ENCODE measurements around the gene HIPK2.

Gene HIPK2

GRCh38 chr7:139695051-139695450 lies 82.7 kb downstream of the HIPK2 start:
- Histone ChIP-seq H3K27me3 (ENCODE audit: control insufficient read depth in 1 of 2, insufficient read depth in 2 of 2, low read length in 2 of 2) (no peaks in the 10 kb centered on the region), H3K4me1 (ENCODE audit: control insufficient read depth, insufficient read depth, low read length) (peaks cover 8% of the 10 kb centered on the region), H3K27ac (ENCODE audit: low read length) (no peak overlapping the region), H3K9ac (ENCODE audit: low read length in 2 of 2) (no peak overlapping the region), H3K36me3 (ENCODE audit: control insufficient read depth in 2 of 2, insufficient read depth in 2 of 2, low read length in 2 of 2) (no peaks in the 10 kb centered on the region), H3K9me3 (ENCODE audit: control insufficient read depth in 2 of 2, low read length in 2 of 2) (no peaks in the 10 kb centered on the region), H3K4me3 (ENCODE audit: low read length in 2 of 2) (no peak overlapping the region)

- Histone ChIP-seq H3K4me3 (ENCODE audit: low read length in 2 of 2) (no peak overlapping the region), H3K4me1 (ENCODE audit: control insufficient read depth, insufficient read depth, low read length) (peaks cover 8% of the 10 kb centered on the region), H3K9ac (ENCODE audit: low read length in 2 of 2) (no peak overlapping the region), H3K36me3 (ENCODE audit: control insufficient read depth in 2 of 2, insufficient read depth in 2 of 2, low read length in 2 of 2) (no peaks in the 10 kb centered on the region), H3K27me3 (ENCODE audit: control insufficient read depth in 1 of 2, insufficient read depth in 2 of 2, low read length in 2 of 2) (no peaks in the 10 kb centered on the region), H3K9me3 (ENCODE audit: control insufficient read depth in 2 of 2, low read length in 2 of 2) (no peaks in the 10 kb centered on the region), H3K27ac (ENCODE audit: low read length) (no peak overlapping the region)
Measured at GRCh38 chr7:139694389-139694676, 83.5 kb downstream of the HIPK2 start.

GRCh38 chr7:139693651-139694388 lies 84.0 kb downstream of the HIPK2 start:
- H3K9me3 ChIP-seq (ENCODE audit: control insufficient read depth in 2 of 2, low read length in 2 of 2) = no peaks in the 10 kb centered on the region
- H3K9ac ChIP-seq (ENCODE audit: low read length in 2 of 2) = no peak overlapping the region
- no peak overlapping the region for H3K4me3 ChIP-seq (ENCODE audit: low read length in 2 of 2)
- peaks cover 8% of the 10 kb centered on the region for H3K4me1 ChIP-seq (ENCODE audit: control insufficient read depth, insufficient read depth, low read length)
- H3K27ac ChIP-seq (ENCODE audit: low read length) = no peak overlapping the region
- no peaks in the 10 kb centered on the region for H3K36me3 ChIP-seq (ENCODE audit: control insufficient read depth in 2 of 2, insufficient read depth in 2 of 2, low read length in 2 of 2)
- H3K27me3 ChIP-seq (ENCODE audit: control insufficient read depth in 1 of 2, insufficient read depth in 2 of 2, low read length in 2 of 2) = no peaks in the 10 kb centered on the region

- Histone ChIP-seq H3K4me3 (ENCODE audit: low read length in 2 of 2) (no peak overlapping the region), H3K36me3 (ENCODE audit: control insufficient read depth in 2 of 2, insufficient read depth in 2 of 2, low read length in 2 of 2) (no peaks in the 10 kb centered on the region), H3K9ac (ENCODE audit: low read length in 2 of 2) (no peak overlapping the region), H3K4me1 (ENCODE audit: control insufficient read depth, insufficient read depth, low read length) (peaks cover 8% of the 10 kb centered on the region), H3K9me3 (ENCODE audit: control insufficient read depth in 2 of 2, low read length in 2 of 2) (no peaks in the 10 kb centered on the region), H3K27me3 (ENCODE audit: control insufficient read depth in 1 of 2, insufficient read depth in 2 of 2, low read length in 2 of 2) (no peaks in the 10 kb centered on the region), H3K27ac (ENCODE audit: low read length) (no peak overlapping the region)
Measured at GRCh38 chr7:139692723-139693122, 85.1 kb downstream of the HIPK2 start.

- no peak overlapping the region for H3K4me3 ChIP-seq (ENCODE audit: low read length in 2 of 2)
Measured at GRCh38 chr7:139691253-139691781, 86.5 kb downstream of the HIPK2 start.

GRCh38 chr7:139687980-139688632 lies 89.7 kb downstream of the HIPK2 start:
- H3K9ac ChIP-seq (ENCODE audit: low read length in 2 of 2) = no peak overlapping the region
- H3K4me3 ChIP-seq (ENCODE audit: low read length in 2 of 2) = no peak overlapping the region
- H3K27me3 ChIP-seq (ENCODE audit: control insufficient read depth in 1 of 2, insufficient read depth in 2 of 2, low read length in 2 of 2) = no peaks in the 10 kb centered on the region
- peaks cover 8% of the 10 kb centered on the region for H3K4me1 ChIP-seq (ENCODE audit: control insufficient read depth, insufficient read depth, low read length)
- H3K27ac ChIP-seq (ENCODE audit: low read length) = no peak overlapping the region
- no peaks in the 10 kb centered on the region for H3K9me3 ChIP-seq (ENCODE audit: control insufficient read depth in 2 of 2, low read length in 2 of 2)
- H3K36me3 ChIP-seq (ENCODE audit: control insufficient read depth in 2 of 2, insufficient read depth in 2 of 2, low read length in 2 of 2) = no peaks in the 10 kb centered on the region

More at GRCh38 chr7:139691253-139691781, 86.5 kb downstream of the HIPK2 start:
- no peak overlapping the region for H3K27ac ChIP-seq (ENCODE audit: low read length)
- H3K9ac ChIP-seq (ENCODE audit: low read length in 2 of 2) = no peak overlapping the region
- H3K9me3 ChIP-seq (ENCODE audit: control insufficient read depth in 2 of 2, low read length in 2 of 2) = no peaks in the 10 kb centered on the region
- H3K27me3 ChIP-seq (ENCODE audit: control insufficient read depth in 1 of 2, insufficient read depth in 2 of 2, low read length in 2 of 2) = no peaks in the 10 kb centered on the region
- H3K36me3 ChIP-seq (ENCODE audit: control insufficient read depth in 2 of 2, insufficient read depth in 2 of 2, low read length in 2 of 2) = no peaks in the 10 kb centered on the region
- H3K4me1 ChIP-seq (ENCODE audit: control insufficient read depth, insufficient read depth, low read length) = peaks cover 4% of the 10 kb centered on the region

GRCh38 chr7:139687211-139687954 lies 90.4 kb downstream of the HIPK2 start:
- no peak overlapping the region for H3K4me3 ChIP-seq (ENCODE audit: low read length in 2 of 2)
- no peak overlapping the region for H3K9ac ChIP-seq (ENCODE audit: low read length in 2 of 2)
- H3K9me3 ChIP-seq (ENCODE audit: control insufficient read depth in 2 of 2, low read length in 2 of 2) = no peaks in the 10 kb centered on the region
- H3K36me3 ChIP-seq (ENCODE audit: control insufficient read depth in 2 of 2, insufficient read depth in 2 of 2, low read length in 2 of 2) = no peaks in the 10 kb centered on the region
- H3K27me3 ChIP-seq (ENCODE audit: control insufficient read depth in 1 of 2, insufficient read depth in 2 of 2, low read length in 2 of 2) = no peaks in the 10 kb centered on the region
- H3K27ac ChIP-seq (ENCODE audit: low read length) = no peak overlapping the region
- H3K4me1 ChIP-seq (ENCODE audit: control insufficient read depth, insufficient read depth, low read length) = peaks cover 11% of the 10 kb centered on the region

- Histone ChIP-seq H3K36me3 (ENCODE audit: control insufficient read depth in 2 of 2, insufficient read depth in 2 of 2, low read length in 2 of 2) (no peaks in the 10 kb centered on the region), H3K9me3 (ENCODE audit: control insufficient read depth in 2 of 2, low read length in 2 of 2) (no peaks in the 10 kb centered on the region), H3K4me3 (ENCODE audit: low read length in 2 of 2) (no peak overlapping the region), H3K27me3 (ENCODE audit: control insufficient read depth in 1 of 2, insufficient read depth in 2 of 2, low read length in 2 of 2) (no peaks in the 10 kb centered on the region), H3K27ac (ENCODE audit: low read length) (no peak overlapping the region), H3K4me1 (ENCODE audit: control insufficient read depth, insufficient read depth, low read length) (peaks cover 21% of the 10 kb centered on the region), H3K9ac (ENCODE audit: low read length in 2 of 2) (no peak overlapping the region)
Measured at GRCh38 chr7:139683137-139683921, 94.5 kb downstream of the HIPK2 start.

GRCh38 chr7:139682136-139683013 lies 95.4 kb downstream of the HIPK2 start:
- Histone ChIP-seq H3K9ac (ENCODE audit: low read length in 2 of 2) (no peak overlapping the region), H3K9me3 (ENCODE audit: control insufficient read depth in 2 of 2, low read length in 2 of 2) (no peaks in the 10 kb centered on the region), H3K4me3 (ENCODE audit: low read length in 2 of 2) (no peak overlapping the region), H3K27me3 (ENCODE audit: control insufficient read depth in 1 of 2, insufficient read depth in 2 of 2, low read length in 2 of 2) (no peaks in the 10 kb centered on the region), H3K36me3 (ENCODE audit: control insufficient read depth in 2 of 2, insufficient read depth in 2 of 2, low read length in 2 of 2) (no peaks in the 10 kb centered on the region), H3K27ac (ENCODE audit: low read length) (no peak overlapping the region), H3K4me1 (ENCODE audit: control insufficient read depth, insufficient read depth, low read length) (peaks cover 21% of the 10 kb centered on the region)

GRCh38 chr7:139681812-139682135 lies 96.0 kb downstream of the HIPK2 start:
- Histone ChIP-seq H3K4me1 (ENCODE audit: control insufficient read depth, insufficient read depth, low read length) (peaks cover 21% of the 10 kb centered on the region), H3K27me3 (ENCODE audit: control insufficient read depth in 1 of 2, insufficient read depth in 2 of 2, low read length in 2 of 2) (no peaks in the 10 kb centered on the region), H3K4me3 (ENCODE audit: low read length in 2 of 2) (no peak overlapping the region), H3K27ac (ENCODE audit: low read length) (no peak overlapping the region), H3K9me3 (ENCODE audit: control insufficient read depth in 2 of 2, low read length in 2 of 2) (no peaks in the 10 kb centered on the region), H3K36me3 (ENCODE audit: control insufficient read depth in 2 of 2, insufficient read depth in 2 of 2, low read length in 2 of 2) (no peaks in the 10 kb centered on the region), H3K9ac (ENCODE audit: low read length in 2 of 2) (no peak overlapping the region)

Data from stomach smooth muscle (tissue), 2 donors.